Prostate gland (tissue), 2 donors: Measurements from ENCODE around the gene TRIM67. TPM values are rescaled to one million over a fixed set of nuclear protein-coding genes. Genes with fewer than 3 reads are reported as not detected.

Experiments used
- DNase-seq: peaks from one replicate; pipeline ENCODE4 v3.0.0-alpha.2; 2019; ENCODE audit warnings: low spot score
- H3K27ac ChIP-seq, 2 donors: fragments of 200-600 bp; sonication (generic); 2 replicates each; pipeline ENCODE4 v1.5.1; 2017 to 2019
- H3K27me3 ChIP-seq: fragments of 200-600 bp; sonication (generic); replicated peaks from 2 replicates; pipeline ENCODE4 v1.5.1; 2019; ENCODE audit not compliant: insufficient read depth
- H3K36me3 ChIP-seq, 2 donors: fragments of 200-600 bp; sonication (generic); 1 replicate in 1 of 2; 2 replicates in 1 of 2; pipeline versions ENCODE4 v1.5.1 to v1.8.1; 2017 to 2019
- H3K4me1 ChIP-seq: fragments of 200-600 bp; sonication (generic); replicated peaks from 2 replicates; pipeline ENCODE4 v1.5.1; 2019
- H3K4me3 ChIP-seq, 2 donors: fragments of 200-600 bp; sonication (generic); 2 replicates each; pipeline ENCODE4 v1.5.1; 2017 to 2019
- H3K9me3 ChIP-seq: fragments of 200-600 bp; sonication (generic); 2 replicates; pipeline ENCODE4 v1.5.1; 2017
- CTCF ChIP-seq, 4 experiments: fragments of 200-600 bp in 2 of 4; fragments of 450-650 bp in 2 of 4; sonication (generic) in 2 of 4; IDR thresholded peaks; 1 replicate in 3 of 4; 2 replicates in 1 of 4; pipeline ENCODE4 v1.5.1; 2016 to 2019; ENCODE audit warnings: antibody characterized with exemption in 4 of 4, mild to moderate bottlenecking in 2 of 4, moderate library complexity in 2 of 4
- POLR2A ChIP-seq: fragments of 450-650 bp; IDR thresholded peaks from one replicate; pipeline ENCODE4 v1.6.1; 2016; ENCODE audit warnings: antibody characterized with exemption, mild to moderate bottlenecking
- POLR2AphosphoS5 ChIP-seq: sonication (generic); formaldehyde crosslinking; IDR thresholded peaks from one replicate; pipeline ENCODE4 v1.6.1; 2017; ENCODE audit warnings: antibody characterized with exemption
- WGBS: methylation state at CpG from one replicate; pipeline ENCODE4 v1.1.5; 2018; 5-methylcytosine and 5-hydroxymethylcytosine counted together
- intact Hi-C: fragments of 100-400 bp; cut with DNase I; formaldehyde crosslinking; loops from one replicate; pipeline ENCODE4 v1.14.2; 2022
- total RNA-seq, 2 donors: library from RNA; depleted of rRNA; stranded (reverse); fragments of >200 nt; gene quantifications; one replicate each; pipeline ENCODE4 v1.1.0, GENCODE V29; 2016

TRIM67 gene
- under 1 TPM in 1 of 2 donors, not detected in 1; 0.28 TPM for total RNA-seq

GRCh38 chr1:231161667-231162296 is at the start of gene TRIM67:
TSS of gene TRIM67 (plus strand) at chr1:231162058. CDS start at chr1:231162970, 912 bp downstream.
- no peak within 1 kb of the TSS for H3K27ac ChIP-seq
- peaks cover 19% of the 10 kb centered on the region for H3K27me3 ChIP-seq
- H3K36me3 ChIP-seq, result no peaks in the 10 kb centered on the region
- WGBS, result under 1% methylated on average over 30 of the region's 42 CpGs
- no peak for DNase-seq
- intact Hi-C loops, result no loop called here
- peaks cover 3% of the 10 kb centered on the region for H3K4me1 ChIP-seq
- H3K9me3 ChIP-seq, result no peaks in the 10 kb centered on the region
- H3K4me3 ChIP-seq, result peak within 1 kb of the TSS; percentile 5 to 24
- TF ChIP-seq POLR2A (no peak), POLR2AphosphoS5 (no peak), CTCF (IDR thresholded peaks at IDR 0.05) (no peak)

GRCh38 chr1:231116738-231117137 is 45.1 kb upstream of the TRIM67 start:
- Histone ChIP-seq H3K36me3 (no peaks in the 10 kb centered on the region), H3K4me3 (no peak overlapping the region), H3K9me3 (no peaks in the 10 kb centered on the region), H3K27ac (no peak overlapping the region), H3K4me1 (no peaks in the 10 kb centered on the region), H3K27me3 (no peaks in the 10 kb centered on the region)
- 34% methylated on average over 1 of the region's 1 CpG for WGBS
- TF ChIP-seq CTCF (IDR thresholded peaks at IDR 0.05) (no peak), POLR2A (no peak)
- no peak for DNase-seq
- intact Hi-C loops, result no loop called here

- H3K4me1 ChIP-seq, result no peaks in the 10 kb centered on the region
- H3K9me3 ChIP-seq, result no peaks in the 10 kb centered on the region
- DNase-seq, result no peak
- H3K27ac ChIP-seq, result no peak overlapping the region
- intact Hi-C loops, result no loop called here
- no peak overlapping the region for H3K4me3 ChIP-seq
- H3K27me3 ChIP-seq, result no peaks in the 10 kb centered on the region
- H3K36me3 ChIP-seq, result no peaks in the 10 kb centered on the region
- TF ChIP-seq CTCF (IDR thresholded peaks at IDR 0.05) (no peak), POLR2A (no peak), POLR2AphosphoS5 (no peak)
- WGBS, result 57% methylated on average over 8 of the region's 8 CpGs
These were observed 43.0 kb upstream of the TRIM67 start for GRCh38 chr1:231118704-231119453.

- no peak overlapping the region for H3K27ac ChIP-seq
- H3K4me3 ChIP-seq, result no peak overlapping the region
- no peaks in the 10 kb centered on the region for H3K4me1 ChIP-seq
- intact Hi-C loops, result no loop called here
- no peaks in the 10 kb centered on the region for H3K9me3 ChIP-seq
- no peak for TF ChIP-seq POLR2AphosphoS5
- TF ChIP-seq CTCF (IDR thresholded peaks at IDR 0.05), result no peak
- DNase-seq, result no peak
- H3K27me3 ChIP-seq, result no peaks in the 10 kb centered on the region
- 89% methylated on average over 1 of the region's 1 CpG for WGBS
- no peaks in the 10 kb centered on the region for H3K36me3 ChIP-seq
These were observed 40.3 kb upstream of the TRIM67 start for GRCh38 chr1:231121533-231121932.

GRCh38 chr1:231122143-231122542 is 39.7 kb upstream of the TRIM67 start:
- Histone ChIP-seq H3K9me3 (no peaks in the 10 kb centered on the region), H3K4me3 (no peak overlapping the region), H3K27me3 (no peaks in the 10 kb centered on the region), H3K36me3 (no peaks in the 10 kb centered on the region), H3K4me1 (no peaks in the 10 kb centered on the region), H3K27ac (no peak overlapping the region)
- no peak for TF ChIP-seq POLR2AphosphoS5
- TF ChIP-seq POLR2A, result no peak
- no peak for TF ChIP-seq CTCF (IDR thresholded peaks at IDR 0.05)
- DNase-seq, result no peak
- intact Hi-C loops, result no loop called here
- 88% methylated on average over 2 of the region's 2 CpGs for WGBS
